ENCODE measurements around the gene RGR.

DNA sequence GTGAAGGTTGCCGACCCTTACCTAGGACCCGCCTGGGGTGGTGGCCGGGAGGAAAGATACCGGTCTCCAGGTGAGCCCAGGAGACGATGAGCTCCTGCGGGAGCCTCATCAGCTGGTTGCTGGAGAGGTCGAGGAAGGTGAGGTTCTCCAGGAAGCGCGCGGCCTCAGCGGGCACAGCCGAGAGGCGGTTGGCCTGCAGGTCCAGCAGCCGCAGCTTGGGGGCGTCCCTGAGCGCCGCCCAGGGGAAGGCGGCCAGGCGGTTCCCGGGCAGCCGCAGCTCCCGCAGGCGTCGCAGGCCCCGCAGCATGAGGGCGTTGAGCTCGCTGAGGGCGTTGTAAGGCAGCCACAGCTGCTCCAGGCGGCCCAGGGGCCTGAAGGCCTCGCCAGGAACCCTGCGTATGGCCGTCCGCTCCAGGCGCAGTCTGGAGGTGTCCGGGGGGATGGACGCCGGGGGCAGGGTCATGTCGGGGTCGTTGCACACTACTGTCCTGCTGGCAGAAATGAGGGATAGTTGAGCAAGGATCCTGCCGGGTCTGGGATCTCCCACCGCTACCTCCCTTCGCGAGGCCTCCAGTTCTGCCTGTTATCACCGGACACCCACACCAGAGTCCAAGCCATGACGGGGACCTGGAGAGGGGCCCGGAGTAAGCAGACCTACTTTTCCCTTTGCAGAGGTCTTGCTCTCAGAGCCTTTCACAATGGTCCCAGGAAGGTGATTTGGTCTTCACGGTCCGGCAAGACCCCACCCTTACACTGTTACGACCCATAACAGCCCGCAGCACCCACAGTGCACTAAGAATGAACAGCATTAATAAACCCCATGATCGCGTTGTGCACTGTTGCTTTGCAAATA is 7.4 kb upstream of the RGR start:
- TF ChIP-seq CTCF (conservative IDR thresholded peaks at IDR 0.05), result no peak; the same call in 1 of the 2 replicates
- TF ChIP-seq ZFX (IDR thresholded peaks at IDR 0.05), result no peak
